GM23338 (cell line): ENCODE results near the gene PSMD3. TPM values are rescaled to one million over a fixed set of nuclear protein-coding genes. Genes with fewer than 3 reads are reported as not detected.

Experiments
- ATAC-seq: fragments of 200-7000 bp; cut with Tn5 transposase; 3 replicates; pipeline ENCODE4 v1.9.1; 2020
- DNase-seq: peaks from one replicate; pipeline ENCODE4 v3.0.0-alpha.2; 2015; ENCODE audit warnings: low spot score
- H2AFZ ChIP-seq: fragments of 200-600 bp; sonication (generic); 2 replicates; pipeline ENCODE4 v1.8.0; 2016; ENCODE audit warnings: antibody characterized with exemption, mild to moderate bottlenecking, moderate library complexity
- H3F3A ChIP-seq: fragments of 200-600 bp; sonication (generic); replicated peaks from 2 replicates; pipeline ENCODE4 v1.8.0; 2017; ENCODE audit warnings: antibody characterized with exemption, mixed run types, low read depth
- H3K27ac ChIP-seq: fragments of 200-600 bp; sonication (generic); 2 replicates; pipeline ENCODE4 v1.6.1; 2016; ENCODE audit warnings: low read depth
- H3K27me3 ChIP-seq: fragments of 200-600 bp; sonication (generic); 2 replicates; pipeline ENCODE4 v1.8.0; 2016; ENCODE audit warnings: mild to moderate bottlenecking, mixed run types, moderate library complexity; ENCODE audit not compliant: insufficient read depth
- H3K36me3 ChIP-seq: fragments of 200-600 bp; sonication (generic); 2 replicates; pipeline ENCODE4 v1.8.0; 2016; ENCODE audit warnings: mild to moderate bottlenecking; ENCODE audit not compliant: insufficient read depth
- H3K4me1 ChIP-seq: fragments of 200-600 bp; sonication (generic); 2 replicates; pipeline ENCODE4 v1.8.0; 2016; ENCODE audit warnings: mild to moderate bottlenecking, moderate library complexity; ENCODE audit not compliant: insufficient read depth
- H3K4me2 ChIP-seq: fragments of 200-600 bp; sonication (generic); 2 replicates; pipeline ENCODE4 v1.7.1; 2017; ENCODE audit warnings: mixed run types
- H3K4me3 ChIP-seq: fragments of 200-600 bp; sonication (generic); 2 replicates; pipeline ENCODE4 v1.6.1; 2016; ENCODE audit warnings: mixed run types
- H3K79me2 ChIP-seq: fragments of 200-600 bp; sonication (generic); replicated peaks from 2 replicates; pipeline ENCODE4 v1.8.0; 2017; ENCODE audit warnings: mild to moderate bottlenecking; ENCODE audit not compliant: insufficient read depth
- H3K9me2 ChIP-seq: fragments of 200-600 bp; sonication (generic); 2 replicates; pipeline ENCODE4 v1.8.0; 2017; ENCODE audit not compliant: insufficient read depth
- H4K20me1 ChIP-seq: fragments of 200-600 bp; sonication (generic); replicated peaks from 2 replicates; pipeline ENCODE4 v1.8.0; 2017; ENCODE audit warnings: mild to moderate bottlenecking; ENCODE audit not compliant: insufficient read depth
- H3K27ac Mint-ChIP-seq: 2 replicates; pipeline ENCODE4 v1.8.0; 2020; ENCODE audit warnings: inconsistent platforms, mild to moderate bottlenecking, moderate library complexity, mixed read lengths
- H3K27me3 Mint-ChIP-seq: 3 replicates; pipeline ENCODE4 v1.8.0; 2022; ENCODE audit warnings: low read depth, mild to moderate bottlenecking, moderate library complexity, mixed read lengths, inconsistent platforms; ENCODE audit not compliant: insufficient read depth, poor library complexity
- H3K36me3 Mint-ChIP-seq: 3 replicates; pipeline ENCODE4 v1.8.0; 2021; ENCODE audit warnings: low read depth, mild to moderate bottlenecking, inconsistent platforms, moderate library complexity, mixed read lengths
- H3K4me1 Mint-ChIP-seq: 3 replicates; pipeline ENCODE4 v1.8.0; 2020; ENCODE audit warnings: mild to moderate bottlenecking, inconsistent platforms, mixed read lengths
- H3K4me3 Mint-ChIP-seq: 3 replicates; pipeline ENCODE4 v1.8.0; 2021; ENCODE audit warnings: moderate library complexity, mild to moderate bottlenecking, inconsistent platforms, mixed read lengths
- H3K9me3 Mint-ChIP-seq: 3 replicates; pipeline ENCODE4 v1.8.0; 2020; ENCODE audit warnings: moderate library complexity, mild to moderate bottlenecking, inconsistent platforms, mixed read lengths
- CTCF ChIP-seq, 2 experiments: fragments of 200-600 bp in 1 of 2; sonication (generic) in 1 of 2; conservative IDR thresholded peaks; 2 replicates each; pipeline versions ENCODE4 v1.5.1 to v1.6.1; 2016 to 2017; ENCODE audit warnings: antibody characterized with exemption in 2 of 2, low read depth in 2 of 2, mild to moderate bottlenecking in 2 of 2, moderate library complexity in 1 of 2
- ETS1 ChIP-seq: IDR thresholded peaks from 2 replicates; pipeline ENCODE4 v1.6.1; 2016; ENCODE audit warnings: antibody characterized with exemption
- EZH2 ChIP-seq: fragments of 200-600 bp; sonication (generic); IDR thresholded peaks from one replicate; pipeline ENCODE4 v1.8.0; 2017; ENCODE audit warnings: antibody characterized with exemption, mild to moderate bottlenecking, low read depth; ENCODE audit not compliant: unreplicated experiment
- EZH2phosphoT487 ChIP-seq: fragments of 200-600 bp; sonication (generic); IDR thresholded peaks from one replicate; pipeline ENCODE4 v1.8.1; 2018; ENCODE audit warnings: antibody characterized with exemption; ENCODE audit not compliant: unreplicated experiment
- JUNB ChIP-seq: IDR thresholded peaks from one replicate; pipeline ENCODE4 v1.6.1; 2016; ENCODE audit warnings: antibody characterized with exemption; ENCODE audit not compliant: unreplicated experiment
- NANOG ChIP-seq: IDR thresholded peaks from 2 replicates; pipeline ENCODE4 v1.6.1; 2016; ENCODE audit warnings: antibody characterized with exemption, borderline replicate concordance
- POLR2AphosphoS5 ChIP-seq: IDR thresholded peaks from 2 replicates; pipeline ENCODE4 v1.6.1; 2016; ENCODE audit warnings: antibody characterized with exemption, low read depth
- ZNF331 ChIP-seq: fragments of 250-450 bp; sonication (Bioruptor Pico); IDR thresholded peaks from 2 replicates; pipeline ENCODE4 v1.5.0; 2020; ENCODE audit warnings: low read depth, mild to moderate bottlenecking, moderate library complexity
- polyA plus RNA-seq: library from polyadenylated mRNA; unstranded; fragments of >200 nt; fragmentation: Nextera tagmentation; extraction: Ambion mirVana; gene quantifications from 2 replicates; pipeline ENCODE4 v1.2.1, GENCODE V29; 2016
- total RNA-seq: library from RNA; depleted of rRNA; stranded (reverse); fragments of >200 nt; shearing (Covaris generic); gene quantifications from 2 replicates; pipeline ENCODE4 v1.2.3, GENCODE V29; 2014
- TF ChIP-seq, protein P1 (sequence below): IDR thresholded peaks from one replicate; pipeline ENCODE4 v1.6.1; 2018; ENCODE audit warnings: antibody characterized with exemption; ENCODE audit not compliant: unreplicated experiment

PSMD3 gene
- total and polyA plus RNA-seq, 2 experiments from 2014 or later: 112 to 217 TPM

DNA sequence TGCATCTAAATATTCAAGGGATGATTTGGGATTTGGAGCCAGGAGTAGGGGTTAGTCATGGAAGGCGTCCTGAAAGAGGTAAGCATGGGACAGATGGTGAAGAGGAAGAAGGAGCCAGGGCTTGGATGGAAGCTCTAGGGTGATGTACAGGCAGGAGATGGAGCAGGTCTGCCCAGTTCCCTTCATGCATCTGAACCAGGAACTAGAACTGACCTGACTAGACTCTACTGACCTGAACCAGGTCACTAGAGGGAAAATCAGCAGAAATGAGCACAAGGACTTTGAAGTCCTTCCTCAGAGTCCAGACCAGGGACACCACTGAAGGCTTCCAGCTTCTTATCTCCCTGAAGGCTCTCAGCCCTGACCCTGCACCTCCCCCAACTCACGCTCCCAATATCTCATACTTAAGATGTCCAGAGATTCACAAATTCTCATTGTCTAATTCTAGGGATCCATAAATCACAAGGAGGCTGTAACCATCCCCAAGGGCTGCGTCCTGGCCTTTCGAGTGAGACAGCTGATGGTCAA is 9.5 kb upstream of the PSMD3 start:
- H3K4me1 ChIP-seq: no peaks in the 10 kb centered on the region
- DNase-seq (no peak), ATAC-seq (no peak)
- TF ChIP-seq NANOG: no peak
- TF ChIP-seq EZH2phosphoT487: no peak
- no peak for TF ChIP-seq ETS1
- no peak for TF ChIP-seq POLR2AphosphoS5
- TF ChIP-seq EZH2: no peak
- no peak for TF ChIP-seq JUNB
- TF ChIP-seq, protein P1, sequence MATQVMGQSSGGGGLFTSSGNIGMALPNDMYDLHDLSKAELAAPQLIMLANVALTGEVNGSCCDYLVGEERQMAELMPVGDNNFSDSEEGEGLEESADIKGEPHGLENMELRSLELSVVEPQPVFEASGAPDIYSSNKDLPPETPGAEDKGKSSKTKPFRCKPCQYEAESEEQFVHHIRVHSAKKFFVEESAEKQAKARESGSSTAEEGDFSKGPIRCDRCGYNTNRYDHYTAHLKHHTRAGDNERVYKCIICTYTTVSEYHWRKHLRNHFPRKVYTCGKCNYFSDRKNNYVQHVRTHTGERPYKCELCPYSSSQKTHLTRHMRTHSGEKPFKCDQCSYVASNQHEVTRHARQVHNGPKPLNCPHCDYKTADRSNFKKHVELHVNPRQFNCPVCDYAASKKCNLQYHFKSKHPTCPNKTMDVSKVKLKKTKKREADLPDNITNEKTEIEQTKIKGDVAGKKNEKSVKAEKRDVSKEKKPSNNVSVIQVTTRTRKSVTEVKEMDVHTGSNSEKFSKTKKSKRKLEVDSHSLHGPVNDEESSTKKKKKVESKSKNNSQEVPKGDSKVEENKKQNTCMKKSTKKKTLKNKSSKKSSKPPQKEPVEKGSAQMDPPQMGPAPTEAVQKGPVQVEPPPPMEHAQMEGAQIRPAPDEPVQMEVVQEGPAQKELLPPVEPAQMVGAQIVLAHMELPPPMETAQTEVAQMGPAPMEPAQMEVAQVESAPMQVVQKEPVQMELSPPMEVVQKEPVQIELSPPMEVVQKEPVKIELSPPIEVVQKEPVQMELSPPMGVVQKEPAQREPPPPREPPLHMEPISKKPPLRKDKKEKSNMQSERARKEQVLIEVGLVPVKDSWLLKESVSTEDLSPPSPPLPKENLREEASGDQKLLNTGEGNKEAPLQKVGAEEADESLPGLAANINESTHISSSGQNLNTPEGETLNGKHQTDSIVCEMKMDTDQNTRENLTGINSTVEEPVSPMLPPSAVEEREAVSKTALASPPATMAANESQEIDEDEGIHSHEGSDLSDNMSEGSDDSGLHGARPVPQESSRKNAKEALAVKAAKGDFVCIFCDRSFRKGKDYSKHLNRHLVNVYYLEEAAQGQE: no peak
- H3K27ac ChIP-seq: no peak overlapping the region
- no peaks in the 10 kb centered on the region for H3K9me3 Mint-ChIP-seq
- no peaks in the 10 kb centered on the region for H3F3A ChIP-seq
- no peaks in the 10 kb centered on the region; the same call in 1 of the 2 replicates for H3K27me3 ChIP-seq
- no peak overlapping the region; the same call in 1 of the 2 replicates for H2AFZ ChIP-seq
- H3K36me3 ChIP-seq: no peaks in the 10 kb centered on the region
- no peaks in the 10 kb centered on the region for H3K36me3 Mint-ChIP-seq
- no peak overlapping the region for H3K4me3 Mint-ChIP-seq
- no peak overlapping the region for H3K4me2 ChIP-seq
- H3K9me2 ChIP-seq: no peaks in the 10 kb centered on the region
- H3K79me2 ChIP-seq: no peaks in the 10 kb centered on the region
- no peak overlapping the region for H3K27ac Mint-ChIP-seq
- H3K4me3 ChIP-seq: no peak overlapping the region
- no peaks in the 10 kb centered on the region; the same call in 2 of the 3 replicates for H3K4me1 Mint-ChIP-seq
- peaks cover 9% of the 10 kb centered on the region for H3K27me3 Mint-ChIP-seq
- H4K20me1 ChIP-seq: no peaks in the 10 kb centered on the region

DNA sequence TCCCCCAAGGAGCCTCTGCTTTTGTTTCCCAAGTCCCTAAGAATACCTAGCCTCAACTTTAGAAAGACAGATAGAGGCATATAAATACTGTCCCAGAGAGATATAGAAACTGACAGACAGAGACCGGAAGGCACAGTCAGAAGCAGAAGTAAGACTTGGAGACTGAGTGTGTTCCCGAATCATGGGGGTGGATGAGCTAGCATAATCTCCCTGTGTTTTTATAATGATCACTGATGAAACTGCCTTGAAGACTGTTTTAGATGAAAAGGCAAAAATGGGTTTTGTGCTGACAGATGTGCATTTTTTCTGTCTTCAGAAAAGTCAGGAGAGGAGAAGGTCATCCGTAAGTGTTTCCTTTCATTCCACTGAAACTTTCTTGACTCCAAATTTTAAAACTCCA is 8.3 kb upstream of the PSMD3 start:
- H3K27me3 Mint-ChIP-seq: peaks cover 10% of the 10 kb centered on the region
- DNase-seq (no peak), ATAC-seq (no peak)
- H3K79me2 ChIP-seq: no peaks in the 10 kb centered on the region
- H4K20me1 ChIP-seq: no peaks in the 10 kb centered on the region
- no peaks in the 10 kb centered on the region for H3K36me3 ChIP-seq
- no peak overlapping the region for H3K4me3 ChIP-seq
- no peak overlapping the region; the same call in 2 of the 3 replicates for H3K4me3 Mint-ChIP-seq
- 0 out of 2 replicates have a peak overlapping the region, but pooled peaks have one; percentile 28 for H2AFZ ChIP-seq
- H3K9me3 Mint-ChIP-seq: no peaks in the 10 kb centered on the region
- H3K4me1 ChIP-seq: no peaks in the 10 kb centered on the region
- no peaks in the 10 kb centered on the region for H3F3A ChIP-seq
- H3K4me2 ChIP-seq: no peak overlapping the region
- no peaks in the 10 kb centered on the region for H3K9me2 ChIP-seq
- no peaks in the 10 kb centered on the region; the same call in 1 of the 2 replicates for H3K27me3 ChIP-seq
- no peaks in the 10 kb centered on the region; the same call in 2 of the 3 replicates for H3K4me1 Mint-ChIP-seq
- H3K36me3 Mint-ChIP-seq: no peaks in the 10 kb centered on the region
- H3K27ac Mint-ChIP-seq: no peak overlapping the region
- no peak overlapping the region for H3K27ac ChIP-seq
- TF ChIP-seq CTCF (conservative IDR thresholded peaks at IDR 0.05; ENCODE audit: low read depth in 2 of 2): no peak
- no peak for TF ChIP-seq ZNF331 (CRISPR knock-in tag)
